B cell (primary cell): Measurements from ENCODE around the gene COX5B.

Source experiments
- CTCF ChIP-seq: fragments of 200-600 bp; IDR thresholded peaks from one replicate; pipeline ENCODE4 v1.8.0; 2022; ENCODE audit warnings: antibody characterized with exemption, mild to moderate bottlenecking
- EZH2 ChIP-seq: IDR thresholded peaks from 2 replicates; pipeline ENCODE4 v1.6.1; 2012; ENCODE audit warnings: borderline replicate concordance, low read depth, mild to moderate bottlenecking, moderate library complexity, low read length; ENCODE audit not compliant: insufficient read depth, poor library complexity, severe bottlenecking

GRCh38 chr2:97673915-97674283 lies 28.0 kb downstream of the COX5B start:
- TF ChIP-seq CTCF (no peak), EZH2 (no peak)
